Measurements from ENCODE around the gene CMTM8.

The CMTM8 gene

DNA sequence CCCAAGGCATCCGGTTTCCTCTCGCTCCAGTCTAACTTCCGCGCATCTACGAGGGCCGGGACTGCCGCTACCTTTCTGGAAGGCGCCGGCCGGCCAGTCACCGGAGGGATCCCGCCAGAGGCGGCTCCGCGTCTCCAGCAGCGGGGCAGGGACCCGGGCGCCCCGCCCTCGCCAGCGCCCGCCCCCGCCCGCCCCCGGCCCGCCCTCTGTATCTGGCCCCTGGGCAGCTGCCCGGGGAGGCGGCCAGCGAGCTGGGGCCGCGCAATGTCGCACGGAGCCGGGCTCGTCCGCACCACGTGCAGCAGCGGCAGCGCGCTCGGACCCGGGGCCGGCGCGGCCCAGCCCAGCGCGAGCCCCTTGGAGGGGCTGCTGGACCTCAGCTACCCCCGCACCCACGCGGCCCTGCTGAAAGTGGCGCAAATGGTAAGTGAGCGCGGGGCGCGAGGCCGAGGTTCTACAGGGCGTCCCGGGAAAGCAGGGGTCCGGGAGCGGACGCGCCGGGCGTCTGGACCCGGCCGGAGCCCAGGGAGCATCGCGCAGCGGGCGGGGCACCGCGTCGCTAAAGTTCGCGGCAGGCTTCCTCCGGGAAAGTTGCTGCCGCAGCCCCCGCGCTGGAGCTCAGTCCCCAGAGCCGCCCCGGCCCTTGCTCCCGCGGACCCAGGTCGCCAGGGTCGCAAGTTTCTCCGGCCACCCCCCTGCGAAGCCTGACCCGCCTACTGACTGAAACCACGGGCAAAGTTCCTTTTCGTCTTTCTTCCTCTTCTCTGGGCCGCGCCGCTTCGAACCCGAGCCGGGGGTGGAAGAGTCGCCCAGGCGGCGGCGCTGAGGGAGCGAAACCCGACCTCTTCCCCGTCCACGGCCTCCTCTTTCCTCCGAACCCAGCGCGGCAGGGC, 153.4 kb downstream of the CMTM8 start, which contains the start of gene CMTM7:
CMTM7 (plus strand) TSS at position 211 of the 893 bp plus-strand sequence; CDS start at position 265, 54 bp downstream.
- Histone ChIP-seq H3K36me3 (ENCODE audit: insufficient read depth, low read length) (no peaks in the 10 kb centered on the region), H3K4me1 (ENCODE audit: insufficient read depth, low read length) (peaks cover 5% of the 10 kb centered on the region), H3K27me3 (ENCODE audit: control insufficient read depth in 1 of 2, insufficient read depth in 2 of 2, low read length in 2 of 2) (no peaks in the 10 kb centered on the region), H3K27ac (ENCODE audit: low read depth, low read length) (peak within 1 kb of the TSS; percentile 68), H3K9ac (ENCODE audit: low read length) (no peak within 1 kb of the TSS), H3K9me3 (ENCODE audit: low read length) (no peaks in the 10 kb centered on the region), H3K4me3 (ENCODE audit: low read depth in 1 of 2, low read length in 2 of 2) (peak within 1 kb of the TSS; percentile 59 to 68)

DNA sequence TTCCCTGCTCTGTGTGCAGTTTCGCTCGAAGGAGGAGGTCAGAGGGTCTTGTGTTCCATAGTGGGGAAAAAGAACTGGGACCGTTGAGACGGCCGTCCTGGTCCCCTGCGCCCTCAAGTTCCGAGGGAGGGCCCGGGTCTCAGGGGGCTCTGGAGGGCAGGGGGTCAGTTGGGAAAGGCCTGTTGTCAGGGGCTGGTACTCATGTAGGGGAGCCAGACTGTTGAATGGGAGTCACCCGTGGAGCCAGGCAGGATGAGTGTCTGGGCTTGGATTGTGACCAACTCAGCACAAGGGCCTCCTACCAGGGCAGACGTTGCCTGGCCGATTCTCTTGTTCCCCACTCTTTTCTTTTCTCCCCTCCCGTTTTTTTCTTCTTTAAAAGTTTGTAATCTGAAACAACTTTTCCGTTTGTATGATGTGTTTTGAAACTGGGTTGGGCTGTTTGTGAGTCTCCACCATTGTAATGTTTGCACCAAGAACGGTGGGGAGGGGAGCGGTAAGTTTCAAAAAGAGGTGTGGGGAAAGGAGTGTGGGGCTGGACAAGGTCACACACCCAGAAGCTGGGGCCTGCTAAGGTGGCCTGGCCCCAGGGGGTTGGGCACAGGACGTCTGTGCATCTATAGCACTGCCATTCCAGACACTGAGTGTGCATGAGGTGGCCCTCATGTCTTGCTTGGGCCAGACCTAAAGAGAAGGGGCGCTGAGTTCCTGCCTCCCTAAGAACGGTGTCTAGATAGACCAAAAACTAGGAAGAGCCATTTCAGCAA, 154.2 kb downstream of the CMTM8 start:
- Histone ChIP-seq H3K9me3 (ENCODE audit: low read length) (no peaks in the 10 kb centered on the region), H3K4me3 (ENCODE audit: low read depth in 1 of 2, low read length in 2 of 2) (peak overlapping the region; percentile 59 to 68), H3K36me3 (ENCODE audit: insufficient read depth, low read length) (no peaks in the 10 kb centered on the region), H3K9ac (ENCODE audit: low read length) (no peak overlapping the region), H3K4me1 (ENCODE audit: insufficient read depth, low read length) (peaks cover 5% of the 10 kb centered on the region), H3K27me3 (ENCODE audit: control insufficient read depth in 1 of 2, insufficient read depth in 2 of 2, low read length in 2 of 2) (no peaks in the 10 kb centered on the region), H3K27ac (ENCODE audit: low read depth, low read length) (peak overlapping the region; percentile 68)

- Histone ChIP-seq H3K4me1 (ENCODE audit: insufficient read depth, low read length) (peaks cover 6% of the 10 kb centered on the region), H3K9me3 (ENCODE audit: low read length) (no peaks in the 10 kb centered on the region), H3K36me3 (ENCODE audit: insufficient read depth, low read length) (no peaks in the 10 kb centered on the region), H3K9ac (ENCODE audit: low read length) (no peak overlapping the region), H3K4me3 (ENCODE audit: low read depth in 1 of 2, low read length in 2 of 2) (no peak overlapping the region), H3K27me3 (ENCODE audit: control insufficient read depth in 1 of 2, insufficient read depth in 2 of 2, low read length in 2 of 2) (no peaks in the 10 kb centered on the region), H3K27ac (ENCODE audit: low read depth, low read length) (no peak overlapping the region)
Measured at GRCh38 chr3:32395496-32395895, 157.0 kb downstream of the CMTM8 start.

DNA sequence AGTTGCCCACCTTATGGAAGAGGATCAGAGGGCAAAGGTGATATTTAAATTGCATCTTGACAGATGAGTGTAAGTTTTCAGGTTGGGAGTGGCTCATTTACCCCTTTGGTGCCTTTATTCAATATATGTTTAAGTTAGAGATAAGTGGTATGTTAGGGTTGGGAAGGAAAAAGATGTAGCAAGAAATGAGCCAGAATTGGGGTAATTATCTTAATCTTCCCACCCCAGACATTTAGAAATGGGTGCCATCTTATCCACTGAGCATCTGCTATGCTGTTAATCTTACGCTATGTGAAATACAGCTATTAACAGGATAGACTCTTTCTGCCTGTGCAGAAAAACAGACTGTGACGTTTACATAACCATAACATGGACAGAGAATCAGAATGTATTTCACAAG, 159.5 kb downstream of the CMTM8 start:
- Histone ChIP-seq H3K36me3 (ENCODE audit: insufficient read depth, low read length) (no peaks in the 10 kb centered on the region), H3K27ac (ENCODE audit: low read depth, low read length) (no peak overlapping the region), H3K4me1 (ENCODE audit: insufficient read depth, low read length) (peaks cover 9% of the 10 kb centered on the region), H3K9me3 (ENCODE audit: low read length) (no peaks in the 10 kb centered on the region), H3K9ac (ENCODE audit: low read length) (no peak overlapping the region), H3K27me3 (ENCODE audit: control insufficient read depth in 1 of 2, insufficient read depth in 2 of 2, low read length in 2 of 2) (no peaks in the 10 kb centered on the region), H3K4me3 (ENCODE audit: low read depth in 1 of 2, low read length in 2 of 2) (no peak overlapping the region)

GRCh38 chr3:32398531-32398930, 160.1 kb downstream of the CMTM8 start:
- Histone ChIP-seq H3K27me3 (ENCODE audit: control insufficient read depth in 1 of 2, insufficient read depth in 2 of 2, low read length in 2 of 2) (no peaks in the 10 kb centered on the region), H3K27ac (ENCODE audit: low read depth, low read length) (no peak overlapping the region)

DNA sequence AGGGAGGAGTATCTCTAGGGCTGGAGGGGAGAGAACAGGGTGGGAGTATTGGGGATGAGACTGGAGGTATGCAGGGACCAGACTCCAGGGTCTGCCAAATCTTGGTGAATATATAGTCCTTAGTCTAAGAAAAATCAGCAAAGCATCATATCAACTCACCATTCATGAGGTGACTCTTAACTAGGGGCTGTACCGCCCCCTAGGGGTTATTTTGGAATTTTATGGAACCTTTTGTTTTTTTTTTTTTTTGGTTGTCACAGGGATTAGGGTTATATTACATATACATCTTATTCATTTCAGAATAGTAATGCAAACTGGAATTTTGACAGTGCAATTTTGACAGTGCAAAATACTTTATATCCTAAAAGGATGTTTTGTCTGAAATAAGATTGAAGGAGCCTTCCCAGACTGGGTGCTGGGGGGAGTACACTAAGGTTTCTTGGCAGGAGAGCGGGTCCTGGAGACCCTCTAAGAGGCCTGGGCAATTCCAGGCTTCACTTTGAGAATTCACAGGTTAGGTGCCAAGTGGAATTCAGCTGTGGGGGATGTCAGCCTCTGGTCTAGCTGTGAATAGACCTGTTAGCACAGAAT, 160.6 kb downstream of the CMTM8 start:
- H3K27ac ChIP-seq (ENCODE audit: low read depth, low read length), result no peak overlapping the region
- H3K9ac ChIP-seq (ENCODE audit: low read length), result no peak overlapping the region
- no peak overlapping the region for H3K4me3 ChIP-seq (ENCODE audit: low read depth in 1 of 2, low read length in 2 of 2)
- no peaks in the 10 kb centered on the region for H3K9me3 ChIP-seq (ENCODE audit: low read length)
- peaks cover 9% of the 10 kb centered on the region for H3K4me1 ChIP-seq (ENCODE audit: insufficient read depth, low read length)
- no peaks in the 10 kb centered on the region for H3K27me3 ChIP-seq (ENCODE audit: control insufficient read depth in 1 of 2, insufficient read depth in 2 of 2, low read length in 2 of 2)
- H3K36me3 ChIP-seq (ENCODE audit: insufficient read depth, low read length), result no peaks in the 10 kb centered on the region

More at GRCh38 chr3:32398531-32398930, 160.1 kb downstream of the CMTM8 start:
- H3K4me1 ChIP-seq (ENCODE audit: insufficient read depth, low read length), result peaks cover 9% of the 10 kb centered on the region
- no peaks in the 10 kb centered on the region for H3K36me3 ChIP-seq (ENCODE audit: insufficient read depth, low read length)
- H3K9ac ChIP-seq (ENCODE audit: low read length), result no peak overlapping the region
- H3K4me3 ChIP-seq (ENCODE audit: low read depth in 1 of 2, low read length in 2 of 2), result no peak overlapping the region
- no peaks in the 10 kb centered on the region for H3K9me3 ChIP-seq (ENCODE audit: low read length)

DNA sequence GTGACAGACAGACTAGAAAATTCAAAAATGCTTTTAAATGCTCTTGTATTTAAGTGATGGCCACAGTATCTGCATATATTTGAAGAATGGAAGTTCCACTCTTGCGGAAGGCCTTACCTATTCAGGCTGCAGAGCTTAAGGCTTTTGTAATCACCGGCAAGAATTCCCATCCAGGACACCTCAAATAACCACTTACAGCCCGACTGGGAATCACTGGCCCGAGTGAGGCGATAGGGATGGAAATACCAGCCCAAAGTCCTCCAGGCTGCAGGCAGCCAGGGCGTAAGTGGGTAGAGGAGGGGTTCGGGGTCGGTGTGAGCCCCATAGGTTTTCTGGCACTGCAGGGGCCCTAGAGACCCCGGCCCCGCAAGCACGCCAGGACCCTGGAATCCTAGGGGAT, 162.6 kb downstream of the CMTM8 start:
- peak overlapping the region; percentile 68 for H3K27ac ChIP-seq (ENCODE audit: low read depth, low read length)
- H3K36me3 ChIP-seq (ENCODE audit: insufficient read depth, low read length), result no peaks in the 10 kb centered on the region
- no peaks in the 10 kb centered on the region for H3K27me3 ChIP-seq (ENCODE audit: control insufficient read depth in 1 of 2, insufficient read depth in 2 of 2, low read length in 2 of 2)
- no peak overlapping the region for H3K9ac ChIP-seq (ENCODE audit: low read length)
- peak overlapping the region; percentile 61 to 64 for H3K4me3 ChIP-seq (ENCODE audit: low read depth in 1 of 2, low read length in 2 of 2)
- no peaks in the 10 kb centered on the region for H3K9me3 ChIP-seq (ENCODE audit: low read length)
- peaks cover 9% of the 10 kb centered on the region for H3K4me1 ChIP-seq (ENCODE audit: insufficient read depth, low read length)

DNA sequence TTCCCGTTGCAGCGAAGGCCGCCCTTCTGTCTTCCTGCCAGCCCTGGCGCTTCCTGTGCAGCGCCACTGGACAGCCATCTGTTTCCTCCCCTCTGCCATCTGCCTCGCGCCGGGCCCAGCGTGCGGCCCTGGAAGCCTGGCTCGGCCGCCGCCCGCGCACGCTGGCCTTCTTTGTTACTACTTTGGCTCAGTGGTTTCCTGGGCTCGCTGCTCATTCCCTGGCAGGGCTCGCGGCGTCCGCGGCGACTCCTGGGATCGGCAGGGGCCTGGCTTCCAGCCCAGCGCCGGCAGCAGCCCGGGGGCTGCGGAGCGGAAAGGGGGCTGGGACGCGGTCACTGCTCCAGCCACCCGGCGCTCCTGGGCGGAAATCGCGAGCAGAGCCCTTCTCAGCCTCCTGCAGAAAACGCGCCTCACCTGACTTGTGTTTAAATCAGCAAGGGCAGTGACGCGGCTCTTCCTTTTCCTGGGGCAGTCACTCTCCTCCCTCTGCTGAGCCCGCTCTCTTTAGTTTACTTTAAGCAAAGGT, 163.1 kb downstream of the CMTM8 start:
- peak overlapping the region; percentile 68 for H3K27ac ChIP-seq (ENCODE audit: low read depth, low read length)
- peaks cover 9% of the 10 kb centered on the region for H3K4me1 ChIP-seq (ENCODE audit: insufficient read depth, low read length)
- H3K9me3 ChIP-seq (ENCODE audit: low read length), result no peaks in the 10 kb centered on the region
- H3K9ac ChIP-seq (ENCODE audit: low read length), result no peak overlapping the region
- peak overlapping the region; percentile 61 to 64 for H3K4me3 ChIP-seq (ENCODE audit: low read depth in 1 of 2, low read length in 2 of 2)
- H3K27me3 ChIP-seq (ENCODE audit: control insufficient read depth in 1 of 2, insufficient read depth in 2 of 2, low read length in 2 of 2), result no peaks in the 10 kb centered on the region
- H3K36me3 ChIP-seq (ENCODE audit: insufficient read depth, low read length), result no peaks in the 10 kb centered on the region

GRCh38 chr3:32403663-32404062, 165.2 kb downstream of the CMTM8 start:
- no peaks in the 10 kb centered on the region for H3K9me3 ChIP-seq (ENCODE audit: low read length)
- H3K4me3 ChIP-seq (ENCODE audit: low read depth in 1 of 2, low read length in 2 of 2), result no peak overlapping the region
- H3K27ac ChIP-seq (ENCODE audit: low read depth, low read length), result no peak overlapping the region
- H3K4me1 ChIP-seq (ENCODE audit: insufficient read depth, low read length), result peaks cover 9% of the 10 kb centered on the region
- H3K36me3 ChIP-seq (ENCODE audit: insufficient read depth, low read length), result no peaks in the 10 kb centered on the region
- no peak overlapping the region for H3K9ac ChIP-seq (ENCODE audit: low read length)
- no peaks in the 10 kb centered on the region for H3K27me3 ChIP-seq (ENCODE audit: control insufficient read depth in 1 of 2, insufficient read depth in 2 of 2, low read length in 2 of 2)

DNA sequence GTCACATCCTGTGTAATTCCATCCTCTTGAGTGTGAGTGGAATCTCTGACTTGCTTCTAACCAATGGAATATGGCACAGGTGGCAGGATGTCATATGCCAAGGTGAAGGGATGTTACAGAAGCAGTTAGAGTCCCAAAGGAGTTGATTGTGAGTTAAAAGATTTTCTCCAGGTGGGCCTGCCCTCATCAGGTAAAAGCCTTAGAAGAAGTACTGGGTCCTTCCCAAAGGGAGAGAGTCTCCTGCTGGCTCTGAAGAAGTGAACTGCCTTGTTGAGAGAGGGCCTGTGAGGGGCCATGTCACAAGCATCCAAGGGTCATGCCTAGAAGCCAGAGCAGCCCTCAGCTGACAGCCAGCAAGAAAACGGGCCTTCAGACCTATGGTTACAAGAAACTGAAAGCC, 166.2 kb downstream of the CMTM8 start:
- H3K36me3 ChIP-seq (ENCODE audit: insufficient read depth, low read length), result no peaks in the 10 kb centered on the region
- H3K4me1 ChIP-seq (ENCODE audit: insufficient read depth, low read length), result peaks cover 9% of the 10 kb centered on the region
- H3K4me3 ChIP-seq (ENCODE audit: low read depth in 1 of 2, low read length in 2 of 2), result no peak overlapping the region
- H3K27me3 ChIP-seq (ENCODE audit: control insufficient read depth in 1 of 2, insufficient read depth in 2 of 2, low read length in 2 of 2), result no peaks in the 10 kb centered on the region
- H3K9me3 ChIP-seq (ENCODE audit: low read length), result no peaks in the 10 kb centered on the region
- no peak overlapping the region for H3K9ac ChIP-seq (ENCODE audit: low read length)
- no peak overlapping the region for H3K27ac ChIP-seq (ENCODE audit: low read depth, low read length)

DNA sequence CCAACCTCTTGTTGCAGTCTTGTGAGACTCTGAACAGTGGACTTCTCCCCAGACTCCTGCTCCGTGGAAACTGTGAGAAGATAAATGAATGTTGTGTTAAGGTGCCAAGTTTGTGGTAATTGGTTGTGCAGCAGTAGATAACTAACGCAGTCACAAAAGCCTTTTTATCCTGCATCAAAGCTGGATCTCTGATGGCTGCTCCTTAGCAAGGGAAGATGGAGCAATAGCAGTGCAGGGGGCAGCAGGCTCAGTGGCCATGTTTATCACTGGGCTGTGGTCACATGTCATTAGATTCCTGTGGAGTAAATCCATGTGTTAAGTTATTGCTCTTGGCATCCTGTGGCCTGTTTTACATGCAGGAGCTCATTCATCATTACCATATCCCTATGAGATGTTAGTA, 166.7 kb downstream of the CMTM8 start:
- Histone ChIP-seq H3K27me3 (ENCODE audit: control insufficient read depth in 1 of 2, insufficient read depth in 2 of 2, low read length in 2 of 2) (no peaks in the 10 kb centered on the region), H3K9me3 (ENCODE audit: low read length) (no peaks in the 10 kb centered on the region), H3K9ac (ENCODE audit: low read length) (no peak overlapping the region), H3K36me3 (ENCODE audit: insufficient read depth, low read length) (no peaks in the 10 kb centered on the region), H3K4me1 (ENCODE audit: insufficient read depth, low read length) (peaks cover 9% of the 10 kb centered on the region), H3K27ac (ENCODE audit: low read depth, low read length) (no peak overlapping the region), H3K4me3 (ENCODE audit: low read depth in 1 of 2, low read length in 2 of 2) (no peak overlapping the region)

Data from muscle layer of colon (tissue), 2 donors.